PC-3 (cell line): Measurements from ENCODE around the gene WNK1. TPM values are rescaled to one million over a fixed set of nuclear protein-coding genes. Genes with fewer than 3 reads are reported as not detected.

Experiments
- ATAC-seq: fragments of 200-7000 bp; cut with Tn5 transposase; 2 replicates; pipeline ENCODE4 v1.9.1; 2020; ENCODE audit warnings: mild to moderate bottlenecking, moderate library complexity
- BruUV-seq: library from RNA; stranded (reverse); fragments of 400-500 nt; replicated peaks from 2 replicates; lab custom pipeline; 2021; lab: Mats Ljungman, UMichigan
- CTCF ChIA-PET: fragments of 300-600 bp; sonication (Branson Sonifier 250); formaldehyde crosslinking; loops from one replicate; lab custom pipeline; 2022; ENCODE audit warnings: antibody characterized with exemption; lab: Charles Lee
- POLR2A ChIA-PET: fragments of 300-600 bp; sonication (Branson Sonifier 250); formaldehyde crosslinking; loops from one replicate; lab custom pipeline; 2022; ENCODE audit warnings: antibody characterized with exemption; ENCODE audit not compliant: unreplicated experiment; lab: Charles Lee
- DNase-seq: peaks from one replicate; pipeline ENCODE4 v3.0.0-alpha.2; 2015
- H2AFZ ChIP-seq: fragments of 300-600 bp; sonication (generic); 2 replicates; pipeline ENCODE4 v1.6.0; 2016; ENCODE audit warnings: antibody characterized with exemption, low read length
- H3F3A ChIP-seq: fragments of 300-600 bp; sonication (generic); one replicate; pipeline ENCODE4 v1.6.0; 2017; ENCODE audit warnings: antibody characterized with exemption, low read length, control low read depth, mild to moderate bottlenecking; ENCODE audit not compliant: unreplicated experiment
- H3K27ac ChIP-seq: fragments of 300-600 bp; sonication (generic); 2 replicates; pipeline ENCODE4 v1.5.1; 2016; ENCODE audit warnings: mild to moderate bottlenecking, low read length
- H3K27me3 ChIP-seq: fragments of 300-600 bp; sonication (generic); 2 replicates; pipeline ENCODE4 v1.6.1; 2016; ENCODE audit warnings: low read length, mixed read lengths
- H3K36me3 ChIP-seq: fragments of 300-600 bp; sonication (generic); 2 replicates; pipeline ENCODE4 v1.6.1; 2016; ENCODE audit warnings: low read depth, mixed run types, low read length, mixed read lengths
- H3K4me1 ChIP-seq: fragments of 300-600 bp; sonication (generic); 2 replicates; pipeline ENCODE4 v1.5.1; 2016; ENCODE audit warnings: low read length; ENCODE audit not compliant: insufficient read depth
- H3K4me2 ChIP-seq: fragments of 300-600 bp; sonication (generic); 2 replicates; pipeline ENCODE4 v1.6.0; 2016; ENCODE audit warnings: low read length
- H3K4me3 ChIP-seq: fragments of 300-600 bp; sonication (generic); 2 replicates; pipeline ENCODE4 v1.5.1; 2016; ENCODE audit warnings: mild to moderate bottlenecking, low read length, mixed read lengths
- H3K79me2 ChIP-seq: fragments of 300-600 bp; sonication (generic); 2 replicates; pipeline ENCODE4 v1.6.1; 2017; ENCODE audit warnings: low read length, mixed read lengths
- H3K9ac ChIP-seq: fragments of 300-600 bp; sonication (generic); 2 replicates; pipeline ENCODE4 v1.6.0; 2016; ENCODE audit warnings: mild to moderate bottlenecking, low read length
- H3K9me2 ChIP-seq: fragments of 300-600 bp; sonication (generic); replicated peaks from 2 replicates; pipeline ENCODE4 v1.6.1; 2016; ENCODE audit warnings: mixed run types, low read length, mixed read lengths
- H3K9me3 ChIP-seq: fragments of 300-600 bp; sonication (generic); 2 replicates; pipeline ENCODE4 v1.6.1; 2016; ENCODE audit warnings: low read length, mixed read lengths
- H4K20me1 ChIP-seq: fragments of 300-600 bp; sonication (generic); 2 replicates; pipeline ENCODE4 v1.6.1; 2016; ENCODE audit warnings: low read length, mixed read lengths
- CTCF ChIP-seq: fragments of 300-600 bp; sonication (generic); conservative IDR thresholded peaks from 2 replicates; pipeline ENCODE4 v1.5.1; 2017; ENCODE audit warnings: antibody characterized with exemption, low read depth, mild to moderate bottlenecking, low read length
- EZH2 ChIP-seq: fragments of 300-600 bp; sonication (generic); IDR thresholded peaks from one replicate; pipeline ENCODE4 v1.6.1; 2017; ENCODE audit warnings: antibody characterized with exemption, mild to moderate bottlenecking, low read length; ENCODE audit not compliant: unreplicated experiment
- EZH2phosphoT487 ChIP-seq: fragments of 300-600 bp; sonication (generic); IDR thresholded peaks from 2 replicates; pipeline ENCODE4 v1.6.1; 2018; ENCODE audit warnings: mild to moderate bottlenecking, antibody characterized with exemption, low read length, borderline replicate concordance
- intact Hi-C: fragments of 100-400 bp; cut with micrococcal nuclease; formaldehyde crosslinking; loops from 2 replicates; pipeline ENCODE4 v1.9.0; 2023
- total RNA-seq: library from RNA; depleted of rRNA; stranded (reverse); fragments of >200 nt; gene quantifications from 2 replicates; pipeline ENCODE4 v1.2.3, GENCODE V29; 2014

The WNK1 gene
- total RNA-seq, 1 experiment from 2014 or later = 44.5 TPM

DNA sequence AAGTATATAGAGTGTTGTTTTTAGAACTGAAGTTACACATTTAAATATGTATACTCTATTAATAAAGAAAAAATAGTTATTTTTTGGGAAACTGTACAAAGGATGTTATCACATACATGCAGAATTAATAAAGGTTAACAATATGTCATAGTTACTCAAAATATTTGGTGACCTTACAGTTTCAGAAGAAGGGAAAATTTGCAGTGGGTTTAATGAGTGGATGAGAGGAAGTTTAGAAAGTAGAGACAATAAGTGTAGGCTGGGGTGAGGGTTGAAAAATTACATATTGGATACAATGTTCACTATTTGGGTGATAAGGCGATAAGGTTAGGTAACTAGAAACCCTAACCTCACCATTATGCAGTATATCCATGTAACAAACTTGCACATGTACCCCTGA, 13.5 kb downstream of the WNK1 start:
- ChIA-PET POLR2A (no interaction called here), CTCF (no interaction called here)
- TF ChIP-seq EZH2 (no peak), EZH2phosphoT487 (no peak), CTCF (no peak)
- no peaks in the 10 kb centered on the region for H3K4me1 ChIP-seq
- H3K9me2 ChIP-seq = no peaks in the 10 kb centered on the region
- H3K36me3 ChIP-seq = no peaks in the 10 kb centered on the region
- no peaks in the 10 kb centered on the region for H3F3A ChIP-seq
- 0 out of 2 replicates have a peak, but pooled peaks cover 11% of the 10 kb centered on the region for H4K20me1 ChIP-seq
- BruUV-seq = no TSS peak
- ATAC-seq = no peak
- H2AFZ ChIP-seq = no peak overlapping the region
- DNase-seq = no peak
- no peak overlapping the region for H3K9ac ChIP-seq
- H3K27ac ChIP-seq = no peak overlapping the region
- peaks cover 98% of the 10 kb centered on the region for H3K79me2 ChIP-seq
- no peaks in the 10 kb centered on the region for H3K9me3 ChIP-seq
- H3K4me2 ChIP-seq = no peak overlapping the region
- H3K4me3 ChIP-seq = no peak overlapping the region
- H3K27me3 ChIP-seq = no peaks in the 10 kb centered on the region
- intact Hi-C loops = no loop called here

GRCh38 chr12:768434-768833, 16.1 kb downstream of the WNK1 start:
- H3K9me3 ChIP-seq = no peaks in the 10 kb centered on the region
- no peaks in the 10 kb centered on the region for H3K27me3 ChIP-seq
- H3K9ac ChIP-seq = no peak overlapping the region
- ChIA-PET POLR2A (no interaction called here), CTCF (no interaction called here)
- H3K79me2 ChIP-seq = peaks cover 98% of the 10 kb centered on the region
- no peaks in the 10 kb centered on the region for H3K4me1 ChIP-seq
- no peaks in the 10 kb centered on the region for H3K9me2 ChIP-seq
- no peak overlapping the region for H3K4me3 ChIP-seq
- ATAC-seq (no peak), DNase-seq (no peak)
- no peak overlapping the region for H2AFZ ChIP-seq
- no peak overlapping the region for H3K4me2 ChIP-seq
- 0 out of 2 replicates have a peak, but pooled peaks cover 8% of the 10 kb centered on the region for H4K20me1 ChIP-seq
- BruUV-seq = no TSS peak
- H3K36me3 ChIP-seq = no peaks in the 10 kb centered on the region
- no peaks in the 10 kb centered on the region for H3F3A ChIP-seq
- TF ChIP-seq CTCF (no peak), EZH2phosphoT487 (no peak)
- no peak overlapping the region for H3K27ac ChIP-seq
- intact Hi-C loops = no loop called here

DNA sequence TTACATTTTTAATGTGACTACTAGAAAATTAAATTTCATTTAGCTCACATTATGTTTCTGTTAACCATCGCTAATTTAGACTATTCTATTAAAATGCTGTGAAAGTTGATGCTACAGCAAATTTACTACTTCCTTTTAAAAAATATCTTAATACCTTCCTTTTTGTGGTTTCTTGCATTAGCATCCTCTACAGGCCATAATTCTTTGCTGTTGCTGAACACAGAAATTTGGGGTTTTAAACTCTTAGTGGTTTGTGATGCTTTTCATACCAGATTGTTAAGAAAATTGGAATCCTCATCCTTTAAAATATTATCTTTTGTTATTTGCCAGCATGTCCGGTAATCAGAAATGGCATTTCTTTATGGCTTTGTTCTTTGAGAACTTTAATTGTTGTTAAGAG, 18.1 kb downstream of the WNK1 start:
- DNase-seq (no peak), ATAC-seq (no peak)
- Histone ChIP-seq H3F3A (no peaks in the 10 kb centered on the region), H4K20me1 (peaks cover 14% of the 10 kb centered on the region; the same call in 1 of the 2 replicates), H3K9me2 (no peaks in the 10 kb centered on the region), H3K4me3 (no peak overlapping the region), H3K79me2 (peaks cover 98% of the 10 kb centered on the region), H3K4me2 (no peak overlapping the region), H3K4me1 (no peaks in the 10 kb centered on the region), H3K27ac (no peak overlapping the region), H2AFZ (no peak overlapping the region), H3K36me3 (no peaks in the 10 kb centered on the region), H3K9me3 (no peaks in the 10 kb centered on the region), H3K27me3 (no peaks in the 10 kb centered on the region), H3K9ac (no peak overlapping the region)
- POLR2A ChIA-PET = no interaction called here
- CTCF ChIA-PET = no interaction called here
- intact Hi-C loops = no loop called here
- no peak for TF ChIP-seq EZH2
- no peak for TF ChIP-seq EZH2phosphoT487
- TF ChIP-seq CTCF = no peak
- BruUV-seq = no TSS peak
